ENCODE measurements around the gene TMEM109.

- TF ChIP-seq, protein P1, sequence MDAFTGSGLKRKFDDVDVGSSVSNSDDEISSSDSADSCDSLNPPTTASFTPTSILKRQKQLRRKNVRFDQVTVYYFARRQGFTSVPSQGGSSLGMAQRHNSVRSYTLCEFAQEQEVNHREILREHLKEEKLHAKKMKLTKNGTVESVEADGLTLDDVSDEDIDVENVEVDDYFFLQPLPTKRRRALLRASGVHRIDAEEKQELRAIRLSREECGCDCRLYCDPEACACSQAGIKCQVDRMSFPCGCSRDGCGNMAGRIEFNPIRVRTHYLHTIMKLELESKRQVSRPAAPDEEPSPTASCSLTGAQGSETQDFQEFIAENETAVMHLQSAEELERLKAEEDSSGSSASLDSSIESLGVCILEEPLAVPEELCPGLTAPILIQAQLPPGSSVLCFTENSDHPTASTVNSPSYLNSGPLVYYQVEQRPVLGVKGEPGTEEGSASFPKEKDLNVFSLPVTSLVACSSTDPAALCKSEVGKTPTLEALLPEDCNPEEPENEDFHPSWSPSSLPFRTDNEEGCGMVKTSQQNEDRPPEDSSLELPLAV (CRISPR knock-in tag; conservative IDR thresholded peaks at IDR 0.05; ENCODE audit: low read depth): no peak
- TF ChIP-seq ZNF510 (CRISPR knock-in tag; IDR thresholded peaks at IDR 0.05; ENCODE audit: low read depth) (no peak), SOX6 (IDR thresholded peaks at IDR 0.05) (no peak), SOX6 (CRISPR knock-in tag; IDR thresholded peaks at IDR 0.05) (no peak)
Observed at GRCh38 chr11:60905047-60905446, 8.9 kb upstream of the TMEM109 start.
